Esophagus squamous epithelium (tissue), 5 donors: ENCODE results near the gene EIF1AY. TPM values are rescaled to one million over a fixed set of nuclear protein-coding genes. Genes with fewer than 3 reads are reported as not detected.

ENCODE experiments used
- DNase-seq: peaks from one replicate; lab custom pipeline; 2025; lab: John Stamatoyannopoulos, UW
- H3K27ac ChIP-seq, 4 donors: fragments of 200-600 bp; sonication (generic); one replicate each; pipeline ENCODE4 v1.5.1; 2016 to 2019; ENCODE audit warnings: mild to moderate bottlenecking in 1 of 4
- H3K27me3 ChIP-seq, 4 donors: fragments of 200-600 bp; sonication (generic); 1 replicate in 3 of 4; 2 replicates in 1 of 4; pipeline versions ENCODE4 v1.5.1 to v1.6.0; 2017 to 2021; ENCODE audit warnings: antibody characterized with exemption in 1 of 4
- H3K36me3 ChIP-seq, 3 donors: fragments of 200-600 bp; sonication (generic); one replicate each; pipeline ENCODE4 v1.5.1; 2016 to 2019
- H3K4me1 ChIP-seq, 3 donors: fragments of 200-600 bp; sonication (generic); one replicate each; pipeline ENCODE4 v1.5.1; 2017 to 2019
- H3K4me3 ChIP-seq, 4 donors: fragments of 200-600 bp; sonication (generic); 1 replicate in 3 of 4; 2 replicates in 1 of 4; pipeline ENCODE4 v1.5.1; 2016 to 2019; ENCODE audit warnings: mild to moderate bottlenecking in 2 of 4, moderate library complexity in 1 of 4
- H3K9me3 ChIP-seq, 3 donors: fragments of 200-600 bp; sonication (generic); one replicate each; pipeline ENCODE4 v1.5.1; 2016 to 2019
- POLR2A ChIP-seq, 4 donors: fragments of 450-650 bp; IDR thresholded peaks; one replicate each; pipeline ENCODE4 v1.6.1; 2017; ENCODE audit warnings: antibody characterized with exemption in 4 of 4, mild to moderate bottlenecking in 4 of 4, moderate library complexity in 3 of 4
- WGBS, 2 donors: methylation state at CpG; one replicate each; pipeline ENCODE4 v1.1.5; 2018; 5-methylcytosine and 5-hydroxymethylcytosine counted together
- intact Hi-C: fragments of 100-400 bp; cut with DNase I; formaldehyde crosslinking; loops from one replicate; pipeline ENCODE4 v1.15.0; 2022
- total RNA-seq, 4 donors: library from RNA; depleted of rRNA; stranded (reverse); fragments of >200 nt; gene quantifications; one replicate each; pipeline ENCODE4 v1.1.0, GENCODE V29; 2016
- TF ChIP-seq, protein P1 (sequence below), 6 experiments: fragments of 450-650 bp in 4 of 6; fragments of 200-600 bp in 2 of 6; sonication (generic) in 2 of 6; IDR thresholded peaks; one replicate each; pipeline ENCODE4 v1.5.1; 2016 to 2019; ENCODE audit warnings: antibody characterized with exemption in 6 of 6, mild to moderate bottlenecking in 4 of 6, moderate library complexity in 4 of 6
- donor health status: DM: yes; HTN: yes; CAD: no.

Gene EIF1AY
- total RNA-seq, 4 donors from 2014 or later = 20.4 to 24.0 TPM; not detected in 2

DNA sequence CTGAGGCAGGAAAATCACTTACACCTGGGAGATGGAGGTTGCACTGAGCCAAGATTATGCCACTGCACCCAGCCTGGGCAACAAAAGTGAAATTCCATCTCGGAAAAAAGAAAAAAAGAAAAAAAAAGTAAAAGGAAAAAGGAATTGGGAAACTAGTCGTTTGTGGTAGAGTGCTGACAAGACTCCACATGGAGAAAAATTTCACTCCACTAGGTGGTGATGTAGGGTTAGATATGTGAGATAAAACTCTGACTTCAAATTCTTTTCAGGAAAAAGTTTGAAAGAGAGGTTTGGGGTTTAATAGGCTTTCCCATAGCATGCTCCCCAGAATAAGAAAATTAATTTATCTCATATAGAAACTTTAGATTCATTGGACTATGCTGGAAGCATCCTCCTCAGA lies 16.9 kb upstream of the EIF1AY start:
- no peak for DNase-seq
- TF ChIP-seq, protein P1, sequence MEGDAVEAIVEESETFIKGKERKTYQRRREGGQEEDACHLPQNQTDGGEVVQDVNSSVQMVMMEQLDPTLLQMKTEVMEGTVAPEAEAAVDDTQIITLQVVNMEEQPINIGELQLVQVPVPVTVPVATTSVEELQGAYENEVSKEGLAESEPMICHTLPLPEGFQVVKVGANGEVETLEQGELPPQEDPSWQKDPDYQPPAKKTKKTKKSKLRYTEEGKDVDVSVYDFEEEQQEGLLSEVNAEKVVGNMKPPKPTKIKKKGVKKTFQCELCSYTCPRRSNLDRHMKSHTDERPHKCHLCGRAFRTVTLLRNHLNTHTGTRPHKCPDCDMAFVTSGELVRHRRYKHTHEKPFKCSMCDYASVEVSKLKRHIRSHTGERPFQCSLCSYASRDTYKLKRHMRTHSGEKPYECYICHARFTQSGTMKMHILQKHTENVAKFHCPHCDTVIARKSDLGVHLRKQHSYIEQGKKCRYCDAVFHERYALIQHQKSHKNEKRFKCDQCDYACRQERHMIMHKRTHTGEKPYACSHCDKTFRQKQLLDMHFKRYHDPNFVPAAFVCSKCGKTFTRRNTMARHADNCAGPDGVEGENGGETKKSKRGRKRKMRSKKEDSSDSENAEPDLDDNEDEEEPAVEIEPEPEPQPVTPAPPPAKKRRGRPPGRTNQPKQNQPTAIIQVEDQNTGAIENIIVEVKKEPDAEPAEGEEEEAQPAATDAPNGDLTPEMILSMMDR (IDR thresholded peaks at IDR 0.05) = peak in 2 of 6 experiments; percentile 25 to 45
- no peak for TF ChIP-seq POLR2A (IDR thresholded peaks at IDR 0.05)
- H3K36me3 ChIP-seq = no peaks in the 10 kb centered on the region
- no peaks in the 10 kb centered on the region for H3K27me3 ChIP-seq
- intact Hi-C loops = no loop called here
- 0% methylated on average over 2 of the region's 2 CpGs; no CpG with 5 or more reads in 1 of the 2 donors for WGBS, 2 donors
- no peaks in the 10 kb centered on the region for H3K4me1 ChIP-seq
- no peak overlapping the region for H3K4me3 ChIP-seq
- H3K9me3 ChIP-seq = no peaks in the 10 kb centered on the region
- no peak overlapping the region for H3K27ac ChIP-seq

DNA sequence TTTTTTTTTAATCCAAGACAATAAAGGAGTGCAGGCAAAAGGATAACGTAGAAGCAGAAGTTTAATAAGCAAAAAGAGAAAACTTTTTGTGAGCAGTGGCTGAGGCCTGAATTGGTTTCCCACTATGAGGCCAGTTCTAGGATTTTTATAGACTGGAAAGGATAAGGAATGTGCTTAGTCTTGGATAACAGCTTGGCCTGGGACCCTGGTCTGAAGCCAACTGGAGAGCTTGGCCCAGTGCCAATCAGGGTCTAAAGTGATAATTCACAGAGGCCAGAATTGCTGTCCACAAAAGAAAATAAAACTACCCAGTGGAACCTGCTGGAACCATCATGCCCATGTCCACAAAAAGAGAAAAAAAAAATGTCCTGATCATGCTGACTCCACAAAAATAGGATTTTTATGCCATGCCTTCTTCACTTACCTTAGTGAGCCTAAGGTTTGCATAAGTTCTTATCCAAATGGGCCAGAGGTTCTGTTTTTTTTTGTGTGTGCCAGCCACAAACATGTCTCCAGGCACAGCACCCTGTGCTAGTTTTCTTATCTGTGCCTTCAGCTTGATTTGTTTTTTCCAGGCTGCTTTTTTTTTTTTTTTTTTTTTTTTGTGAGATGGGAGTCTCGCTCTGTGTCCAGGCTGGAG lies 15.6 kb upstream of the EIF1AY start:
- no peaks in the 10 kb centered on the region for H3K9me3 ChIP-seq
- H3K27me3 ChIP-seq = no peaks in the 10 kb centered on the region
- H3K27ac ChIP-seq = no peak overlapping the region
- H3K4me1 ChIP-seq = no peaks in the 10 kb centered on the region
- TF ChIP-seq, protein P1 (IDR thresholded peaks at IDR 0.05) = no peak
- no peak for TF ChIP-seq POLR2A (IDR thresholded peaks at IDR 0.05)
- H3K36me3 ChIP-seq = no peaks in the 10 kb centered on the region
- H3K4me3 ChIP-seq = no peak overlapping the region
- intact Hi-C loops = no loop called here
- WGBS, 2 donors = 50% methylated on average over 1 of the region's 2 CpGs; no CpG with 5 or more reads in 1 of the 2 donors
- DNase-seq = no peak

DNA sequence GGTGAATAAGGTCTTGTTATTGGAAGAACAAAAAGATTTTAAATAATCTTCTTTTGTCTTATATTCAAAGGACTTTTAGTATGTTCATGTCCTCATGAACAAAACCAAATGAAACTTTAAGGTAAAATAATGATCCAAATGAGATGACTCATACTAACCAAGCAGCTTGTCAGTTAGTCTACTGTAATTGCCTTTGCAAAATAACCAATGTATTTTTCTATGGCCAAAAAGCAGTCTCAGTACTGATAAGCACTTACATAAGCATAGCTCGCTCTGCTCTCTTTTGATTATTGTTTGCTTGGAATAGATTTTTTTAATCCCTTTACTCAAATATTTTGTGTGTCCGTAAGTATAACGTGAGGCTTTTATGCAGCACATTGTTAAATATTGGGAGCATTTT lies 4.3 kb upstream of the EIF1AY start:
- peaks cover 0 to 5% (median 0%) of the 10 kb centered on the region in 3 donors for H3K4me1 ChIP-seq
- no peaks in the 10 kb centered on the region for H3K36me3 ChIP-seq
- TF ChIP-seq, protein P1 (IDR thresholded peaks at IDR 0.05) = no peak
- no peak for TF ChIP-seq POLR2A (IDR thresholded peaks at IDR 0.05)
- 32% methylated on average over 3 of the region's 3 CpGs; no CpG with 5 or more reads in 1 of the 2 donors for WGBS, 2 donors
- no peaks in the 10 kb centered on the region for H3K9me3 ChIP-seq
- H3K27me3 ChIP-seq = no peaks in the 10 kb centered on the region
- no peak for DNase-seq
- H3K4me3 ChIP-seq = no peak overlapping the region
- no peak overlapping the region for H3K27ac ChIP-seq
- intact Hi-C loops = no loop called here

DNA sequence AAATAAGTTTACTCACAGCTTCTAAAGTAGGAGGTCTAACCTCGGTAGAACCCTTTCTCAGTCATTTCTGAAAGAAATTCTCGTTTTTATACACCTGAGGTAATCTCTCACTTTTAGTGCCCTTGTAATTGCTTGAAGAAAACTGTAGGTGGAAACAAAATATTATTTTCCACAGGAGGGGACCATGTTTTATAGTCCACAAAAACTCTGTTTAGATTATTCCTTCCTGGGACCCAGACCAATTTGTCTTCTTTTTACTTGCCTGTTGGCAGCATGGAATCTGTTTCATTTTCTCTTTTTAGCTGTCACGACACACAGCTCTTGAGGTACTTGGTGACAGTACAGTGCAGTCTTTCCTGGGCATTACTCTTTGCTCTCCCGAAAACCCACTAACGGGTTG lies 930 bp downstream of the EIF1AY start:
- H3K9me3 ChIP-seq = no peaks in the 10 kb centered on the region
- H3K27me3 ChIP-seq = no peaks in the 10 kb centered on the region
- H3K4me3 ChIP-seq = peak overlapping the region in 2 of 4 donors; percentile 51 to 67
- intact Hi-C loops = no loop called here
- H3K36me3 ChIP-seq = no peaks in the 10 kb centered on the region
- peaks cover 0 to 28% (median 0%) of the 10 kb centered on the region in 3 donors for H3K4me1 ChIP-seq
- H3K27ac ChIP-seq = peak overlapping the region in 2 of 4 donors; percentile 88 to 95
- TF ChIP-seq, protein P1 (IDR thresholded peaks at IDR 0.05) = peak in 1 of 6 experiments; percentile 22
- no peak for TF ChIP-seq POLR2A (IDR thresholded peaks at IDR 0.05)
- no peak for DNase-seq
- WGBS, 2 donors = 10% methylated on average over 5 of the region's 5 CpGs; no CpG with 5 or more reads in 1 of the 2 donors

DNA sequence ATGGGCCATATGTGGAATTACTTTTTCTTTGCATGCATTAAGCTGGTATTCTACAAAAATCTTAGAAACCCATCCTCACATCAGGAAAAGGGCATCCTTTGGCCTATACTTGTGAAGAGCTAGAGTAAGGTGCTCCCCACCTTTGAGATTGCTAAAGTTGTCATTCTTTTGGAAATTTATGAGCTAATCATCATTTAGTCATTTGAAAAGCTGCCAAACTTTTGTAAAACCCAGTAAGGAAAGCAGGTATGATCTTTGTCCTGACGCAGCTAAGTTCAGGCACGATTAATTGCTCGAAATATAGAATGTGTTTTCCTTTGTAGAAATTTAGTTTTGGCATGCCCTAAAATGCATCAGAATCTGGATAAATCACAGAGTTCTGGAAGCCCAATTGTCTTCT lies 2.6 kb downstream of the EIF1AY start:
- WGBS, 2 donors = 76% methylated on average over 3 of the region's 3 CpGs; no CpG with 5 or more reads in 1 of the 2 donors
- TF ChIP-seq, protein P1 (IDR thresholded peaks at IDR 0.05) = no peak
- TF ChIP-seq POLR2A (IDR thresholded peaks at IDR 0.05) = no peak
- no peak overlapping the region for H3K27ac ChIP-seq
- peaks cover 0 to 11% (median 0%) of the 10 kb centered on the region in 3 donors for H3K36me3 ChIP-seq
- no peaks in the 10 kb centered on the region for H3K9me3 ChIP-seq
- H3K4me3 ChIP-seq = no peak overlapping the region
- intact Hi-C loops = no loop called here
- peaks cover 0 to 28% (median 0%) of the 10 kb centered on the region in 3 donors for H3K4me1 ChIP-seq
- DNase-seq = no peak
- H3K27me3 ChIP-seq = no peaks in the 10 kb centered on the region
